ENCODE measurements around the gene STRBP. TPM values are rescaled to one million over a fixed set of nuclear protein-coding genes. Genes with fewer than 3 reads are reported as not detected.

Gene STRBP
- total RNA-seq, 2 donors from 2014 or later: 77.2 to 83.3 TPM

GRCh38 chr9:123087359-123087888 lies 181.0 kb downstream of the STRBP start:
- H3K27ac ChIP-seq (ENCODE audit: low read depth, low read length): no peak overlapping the region

GRCh38 chr9:123085916-123086315 lies 182.5 kb downstream of the STRBP start:
- WGBS, 2 experiments (ENCODE audit: insufficient coverage in 1 of 2, insufficient read length in 1 of 2): 82 to 92% methylated on average over 2 of the region's 2 CpGs
- no peaks in the 10 kb centered on the region for H3K9me3 ChIP-seq (ENCODE audit: control insufficient read depth, low read length)
- DNase-seq: no peak
- H3K27ac ChIP-seq (ENCODE audit: low read depth, low read length): no peak overlapping the region
- Mint-ChIP-seq H3K27me3 (ENCODE audit: insufficient read depth) (no peaks in the 10 kb centered on the region), H3K36me3 (ENCODE audit: low read depth) (peaks cover 68% of the 10 kb centered on the region), H3K4me3 (no peak overlapping the region), H3K9me3 (no peaks in the 10 kb centered on the region), H3K27ac (no peak overlapping the region), H3K4me1 (peaks cover 30% of the 10 kb centered on the region)
- TF ChIP-seq, protein P1, sequence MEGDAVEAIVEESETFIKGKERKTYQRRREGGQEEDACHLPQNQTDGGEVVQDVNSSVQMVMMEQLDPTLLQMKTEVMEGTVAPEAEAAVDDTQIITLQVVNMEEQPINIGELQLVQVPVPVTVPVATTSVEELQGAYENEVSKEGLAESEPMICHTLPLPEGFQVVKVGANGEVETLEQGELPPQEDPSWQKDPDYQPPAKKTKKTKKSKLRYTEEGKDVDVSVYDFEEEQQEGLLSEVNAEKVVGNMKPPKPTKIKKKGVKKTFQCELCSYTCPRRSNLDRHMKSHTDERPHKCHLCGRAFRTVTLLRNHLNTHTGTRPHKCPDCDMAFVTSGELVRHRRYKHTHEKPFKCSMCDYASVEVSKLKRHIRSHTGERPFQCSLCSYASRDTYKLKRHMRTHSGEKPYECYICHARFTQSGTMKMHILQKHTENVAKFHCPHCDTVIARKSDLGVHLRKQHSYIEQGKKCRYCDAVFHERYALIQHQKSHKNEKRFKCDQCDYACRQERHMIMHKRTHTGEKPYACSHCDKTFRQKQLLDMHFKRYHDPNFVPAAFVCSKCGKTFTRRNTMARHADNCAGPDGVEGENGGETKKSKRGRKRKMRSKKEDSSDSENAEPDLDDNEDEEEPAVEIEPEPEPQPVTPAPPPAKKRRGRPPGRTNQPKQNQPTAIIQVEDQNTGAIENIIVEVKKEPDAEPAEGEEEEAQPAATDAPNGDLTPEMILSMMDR (conservative IDR thresholded peaks at IDR 0.05): no peak
- no peaks in the 10 kb centered on the region for H3K27me3 ChIP-seq (ENCODE audit: control insufficient read depth, insufficient read depth, low read length, poor library complexity, severe bottlenecking)
- H3K4me1 ChIP-seq (ENCODE audit: control insufficient read depth, insufficient read depth, low read length): peaks cover 14% of the 10 kb centered on the region
- H3K36me3 ChIP-seq (ENCODE audit: control insufficient read depth, insufficient read depth, low read length): peaks cover 64% of the 10 kb centered on the region
- H3K4me3 ChIP-seq (ENCODE audit: low read length): no peak overlapping the region
- no peak overlapping the region for H3K9ac ChIP-seq (ENCODE audit: extremely low read depth, low read length, poor library complexity, severe bottlenecking)

More at GRCh38 chr9:123087359-123087888, 181.0 kb downstream of the STRBP start:
- H3K27ac Mint-ChIP-seq: no peak overlapping the region
- no peaks in the 10 kb centered on the region for H3K9me3 Mint-ChIP-seq
- peaks cover 30% of the 10 kb centered on the region for H3K4me1 Mint-ChIP-seq
- TF ChIP-seq, protein P1 (conservative IDR thresholded peaks at IDR 0.05): no peak
- H3K27me3 Mint-ChIP-seq (ENCODE audit: insufficient read depth): no peaks in the 10 kb centered on the region
- no peak for DNase-seq
- Histone ChIP-seq H3K9ac (ENCODE audit: extremely low read depth, low read length, poor library complexity, severe bottlenecking) (no peak overlapping the region), H3K4me1 (ENCODE audit: control insufficient read depth, insufficient read depth, low read length) (peaks cover 14% of the 10 kb centered on the region), H3K27me3 (ENCODE audit: control insufficient read depth, insufficient read depth, low read length, poor library complexity, severe bottlenecking) (no peaks in the 10 kb centered on the region), H3K36me3 (ENCODE audit: control insufficient read depth, insufficient read depth, low read length) (peaks cover 67% of the 10 kb centered on the region), H3K4me3 (ENCODE audit: low read length) (no peak overlapping the region), H3K9me3 (ENCODE audit: control insufficient read depth, low read length) (no peaks in the 10 kb centered on the region)
- peaks cover 68% of the 10 kb centered on the region for H3K36me3 Mint-ChIP-seq (ENCODE audit: low read depth)
- no peak overlapping the region for H3K4me3 Mint-ChIP-seq
- 86 to 98% methylated on average over 1 to 4 of the region's 4 CpGs for WGBS, 2 experiments (ENCODE audit: insufficient coverage in 1 of 2, insufficient read length in 1 of 2)

GRCh38 chr9:123084256-123084655 lies 184.1 kb downstream of the STRBP start:
- TF ChIP-seq, protein P1 (conservative IDR thresholded peaks at IDR 0.05): no peak
- H3K27ac Mint-ChIP-seq: peak overlapping the region; percentile 13

More at GRCh38 chr9:123084256-123084655, 184.1 kb downstream of the STRBP start:
- H3K27me3 Mint-ChIP-seq (ENCODE audit: insufficient read depth): no peaks in the 10 kb centered on the region
- no peak overlapping the region for H3K9ac ChIP-seq (ENCODE audit: extremely low read depth, low read length, poor library complexity, severe bottlenecking)
- peaks cover 10% of the 10 kb centered on the region for H3K4me1 ChIP-seq (ENCODE audit: control insufficient read depth, insufficient read depth, low read length)
- no peaks in the 10 kb centered on the region for H3K9me3 Mint-ChIP-seq
- H3K4me3 ChIP-seq (ENCODE audit: low read length): no peak overlapping the region
- H3K36me3 Mint-ChIP-seq (ENCODE audit: low read depth): peaks cover 68% of the 10 kb centered on the region
- no peaks in the 10 kb centered on the region for H3K27me3 ChIP-seq (ENCODE audit: control insufficient read depth, insufficient read depth, low read length, poor library complexity, severe bottlenecking)
- peaks cover 17% of the 10 kb centered on the region for H3K4me1 Mint-ChIP-seq
- 86 to 93% methylated on average over 1 of the region's 1 CpG for WGBS, 2 experiments (ENCODE audit: insufficient coverage in 1 of 2, insufficient read length in 1 of 2)
- peaks cover 69% of the 10 kb centered on the region for H3K36me3 ChIP-seq (ENCODE audit: control insufficient read depth, insufficient read depth, low read length)
- H3K9me3 ChIP-seq (ENCODE audit: control insufficient read depth, low read length): no peaks in the 10 kb centered on the region
- DNase-seq: no peak
- H3K4me3 Mint-ChIP-seq: no peak overlapping the region
- H3K27ac ChIP-seq (ENCODE audit: low read depth, low read length): no peak overlapping the region
